GM13977 (cell line): Measurements from ENCODE around the gene ENTPD6.

Experiments
- DNase-seq: peaks from one replicate; pipeline ENCODE4 v3.0.0; 2012; ENCODE audit warnings: low spot score
- in situ Hi-C: fragments of 300-500 bp; cut with MboI; formaldehyde crosslinking; loops from one replicate; pipeline ENCODE4 v1.12.0; 2022; ENCODE audit warnings: low sequenced_read_pairs, low pct_unique_long_range_greater_than_20kb, mixed read lengths, inconsistent platforms; ENCODE audit not compliant: unreplicated experiment
- TF ChIP-seq, protein P1 (sequence below): IDR thresholded peaks from 2 replicates; pipeline ENCODE4 v1.5.1; 2012; ENCODE audit warnings: mild to moderate bottlenecking, control low read depth; ENCODE audit not compliant: insufficient read depth; ENCODE audit errors: extremely low read depth, missing control alignments

The ENTPD6 gene

DNA sequence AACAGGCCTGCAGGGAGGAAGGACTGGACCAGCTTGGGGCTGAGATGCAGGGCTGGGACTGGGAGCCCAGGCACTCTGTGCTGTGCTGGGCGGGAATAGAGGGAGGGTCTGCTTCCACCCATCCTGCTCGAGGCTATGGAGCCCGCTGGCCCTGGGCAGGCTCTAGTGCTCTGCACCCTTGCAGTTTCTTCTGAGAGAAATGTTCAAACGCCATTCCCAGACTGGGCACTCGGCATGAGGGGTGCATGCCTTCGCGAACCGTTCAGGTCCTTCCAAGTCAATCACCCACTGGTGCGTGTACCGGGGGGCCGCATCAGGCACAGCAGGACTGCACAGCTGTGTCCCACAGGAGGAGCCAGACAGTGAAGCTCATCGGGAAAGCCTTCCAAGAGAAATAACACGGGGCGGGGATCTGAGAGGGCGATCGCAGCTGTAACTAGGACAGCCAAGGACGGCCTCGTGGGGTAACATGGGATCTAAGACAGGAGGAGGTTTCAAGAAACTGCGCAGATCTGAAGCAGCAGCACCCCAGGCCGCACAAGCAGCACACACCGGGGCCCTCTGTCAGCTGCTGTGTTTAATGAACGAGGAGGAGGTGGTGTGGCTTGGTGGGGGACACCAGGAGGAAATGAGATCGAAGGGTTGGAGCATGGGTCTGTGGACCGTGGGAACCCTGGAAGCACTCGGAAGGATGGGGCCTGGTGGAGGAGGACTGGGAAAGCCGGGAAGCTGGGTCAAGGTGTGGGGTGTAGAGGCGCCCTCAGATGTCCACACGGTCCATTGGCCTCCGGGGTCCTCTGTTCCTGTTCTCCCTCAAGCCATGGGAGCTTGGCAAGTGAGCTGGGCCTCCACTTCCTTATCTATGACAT, 26.3 kb downstream of the ENTPD6 start:
- in situ Hi-C loops: no loop called here
- DNase-seq: no peak
- TF ChIP-seq, protein P1, sequence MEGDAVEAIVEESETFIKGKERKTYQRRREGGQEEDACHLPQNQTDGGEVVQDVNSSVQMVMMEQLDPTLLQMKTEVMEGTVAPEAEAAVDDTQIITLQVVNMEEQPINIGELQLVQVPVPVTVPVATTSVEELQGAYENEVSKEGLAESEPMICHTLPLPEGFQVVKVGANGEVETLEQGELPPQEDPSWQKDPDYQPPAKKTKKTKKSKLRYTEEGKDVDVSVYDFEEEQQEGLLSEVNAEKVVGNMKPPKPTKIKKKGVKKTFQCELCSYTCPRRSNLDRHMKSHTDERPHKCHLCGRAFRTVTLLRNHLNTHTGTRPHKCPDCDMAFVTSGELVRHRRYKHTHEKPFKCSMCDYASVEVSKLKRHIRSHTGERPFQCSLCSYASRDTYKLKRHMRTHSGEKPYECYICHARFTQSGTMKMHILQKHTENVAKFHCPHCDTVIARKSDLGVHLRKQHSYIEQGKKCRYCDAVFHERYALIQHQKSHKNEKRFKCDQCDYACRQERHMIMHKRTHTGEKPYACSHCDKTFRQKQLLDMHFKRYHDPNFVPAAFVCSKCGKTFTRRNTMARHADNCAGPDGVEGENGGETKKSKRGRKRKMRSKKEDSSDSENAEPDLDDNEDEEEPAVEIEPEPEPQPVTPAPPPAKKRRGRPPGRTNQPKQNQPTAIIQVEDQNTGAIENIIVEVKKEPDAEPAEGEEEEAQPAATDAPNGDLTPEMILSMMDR: no peak

DNA sequence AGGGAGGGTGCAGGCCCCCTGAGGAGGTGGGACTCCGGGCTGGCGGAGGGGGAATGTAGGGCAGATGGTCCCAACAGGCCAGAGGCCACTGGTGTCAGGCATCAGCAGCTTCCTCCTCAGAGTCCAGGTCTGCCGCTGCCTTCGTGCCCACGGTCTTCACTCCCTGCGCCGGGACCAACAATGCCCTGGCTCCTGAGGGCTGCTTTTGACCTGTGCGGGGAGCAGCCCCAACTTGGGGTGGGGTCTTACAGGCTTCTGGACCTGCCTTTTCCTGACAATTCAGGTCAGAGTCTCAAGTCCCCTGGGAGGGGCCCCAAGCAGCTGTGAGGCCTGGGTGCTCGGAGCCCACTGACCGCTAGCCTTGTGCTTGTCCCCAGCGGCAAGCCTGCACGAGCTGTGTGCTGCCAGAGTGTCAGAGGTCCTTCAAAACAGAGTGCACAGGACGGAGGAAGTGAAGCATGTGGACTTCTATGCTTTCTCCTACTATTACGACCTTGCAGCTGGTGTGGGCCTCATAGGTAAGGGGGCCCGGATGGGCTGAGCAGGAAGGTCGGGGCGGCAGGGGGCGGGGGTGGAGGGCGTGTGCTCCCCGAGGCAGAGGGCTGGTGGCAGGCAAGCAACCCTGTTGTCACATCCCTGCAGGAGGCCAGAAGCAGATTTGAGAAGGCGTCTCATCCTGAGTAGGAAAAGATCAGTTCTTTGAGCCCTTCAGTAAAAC, 27.1 kb downstream of the ENTPD6 start:
- DNase-seq: no peak
- in situ Hi-C loops: no loop called here
- TF ChIP-seq, protein P1: no peak

DNA sequence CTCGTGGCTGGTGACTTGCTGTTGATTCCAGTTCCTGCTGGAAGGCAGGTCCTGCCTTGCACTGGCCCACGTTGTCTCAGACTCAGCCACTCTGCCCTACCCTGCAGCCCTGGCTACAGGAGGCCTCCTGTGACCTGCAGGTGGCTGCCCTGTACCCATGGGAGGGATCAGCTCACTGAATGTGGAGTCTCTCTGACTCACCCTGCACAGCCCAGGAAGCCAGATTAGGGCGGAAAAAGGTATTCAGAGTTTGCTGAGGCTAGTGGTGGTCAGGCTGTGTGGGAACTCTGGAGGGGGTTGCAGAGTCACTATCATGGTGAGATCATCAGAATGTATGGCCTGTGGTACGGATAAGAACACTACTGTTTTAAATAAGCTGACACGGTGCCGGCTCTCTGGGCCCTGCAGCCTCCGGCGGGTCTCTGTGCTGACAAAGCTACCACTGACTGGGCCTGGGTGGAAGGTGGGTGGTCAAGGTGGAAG, 27.7 kb downstream of the ENTPD6 start:
- TF ChIP-seq, protein P1: peak; percentile 1
- no peak for DNase-seq
- in situ Hi-C loops: no loop called here

DNA sequence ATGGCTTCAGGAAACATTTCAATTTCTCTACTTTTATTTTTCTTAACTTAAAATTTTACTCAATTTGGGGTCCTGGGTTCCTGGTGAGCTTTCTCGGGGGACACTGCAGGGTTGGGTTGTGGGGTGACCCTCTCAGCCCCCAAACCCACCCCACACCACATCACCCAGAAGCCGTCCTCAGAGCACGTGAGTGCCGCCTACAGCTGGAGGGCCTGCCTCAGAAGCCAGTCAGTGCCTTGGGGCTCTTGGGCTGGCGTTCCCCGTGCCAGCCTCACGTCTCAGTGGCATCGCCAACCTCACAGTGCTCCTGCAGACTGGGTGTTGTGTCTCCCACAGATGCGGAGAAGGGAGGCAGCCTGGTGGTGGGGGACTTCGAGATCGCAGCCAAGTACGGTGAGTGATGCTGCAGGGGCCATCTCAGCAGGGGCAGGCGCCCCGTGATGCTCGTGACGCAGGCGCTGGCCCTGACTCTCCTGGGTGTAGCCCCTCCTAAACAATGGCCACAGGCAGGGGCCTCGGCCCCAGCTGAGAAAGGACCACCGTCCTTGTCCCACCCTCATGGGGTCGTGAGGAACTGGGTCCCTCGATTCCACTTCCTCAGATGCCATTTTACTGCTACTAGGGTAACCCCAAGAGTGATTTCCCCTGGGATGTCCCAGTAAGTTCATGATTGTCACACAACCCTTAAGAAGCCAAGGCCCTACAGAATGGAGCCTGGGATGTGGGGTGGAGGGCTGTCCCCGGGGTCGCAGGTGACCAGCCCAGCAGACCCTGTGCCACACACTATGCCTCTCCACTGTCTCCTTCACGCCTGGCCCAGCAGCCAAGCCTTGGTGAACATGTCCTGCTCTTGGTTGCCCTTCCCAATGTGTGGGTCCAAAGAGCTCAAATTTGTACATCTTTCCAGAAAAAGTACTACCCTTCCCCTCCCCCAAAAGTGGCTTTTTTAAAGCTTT, 28.5 kb downstream of the ENTPD6 start:
- DNase-seq: no peak
- in situ Hi-C loops: no loop called here
- TF ChIP-seq, protein P1: no peak

DNA sequence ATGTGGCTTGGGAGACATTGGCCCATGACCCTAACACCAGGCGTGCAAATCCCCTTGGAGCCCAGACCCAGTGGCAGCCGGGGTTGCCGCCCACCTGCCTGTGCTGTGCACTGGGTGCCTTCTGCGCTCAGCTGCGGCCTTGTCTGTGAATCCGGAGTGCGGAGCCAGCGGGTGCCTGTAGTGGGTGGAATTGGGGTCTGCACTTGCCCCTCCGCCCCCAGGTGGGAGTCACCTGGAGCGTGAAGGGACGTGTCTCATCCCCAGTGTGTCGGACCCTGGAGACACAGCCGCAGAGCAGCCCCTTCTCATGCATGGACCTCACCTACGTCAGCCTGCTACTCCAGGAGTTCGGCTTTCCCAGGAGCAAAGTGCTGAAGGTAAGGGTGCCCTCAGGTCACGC, 29.4 kb downstream of the ENTPD6 start:
- in situ Hi-C loops: no loop called here
- no peak for DNase-seq
- TF ChIP-seq, protein P1: no peak
